Stimulated activated CD4-positive, alpha-beta T cell treated with anti-CD3 and anti-CD28 coated beads, Interleukin-4, amount 100 ng/mL, for 4 hours (primary cell): Measurements from ENCODE around the gene STAB2.

Experiments
- DNase-seq, 2 experiments: peaks; one replicate each; pipeline ENCODE4 v3.0.0-alpha.2; 2020

The STAB2 gene

DNA sequence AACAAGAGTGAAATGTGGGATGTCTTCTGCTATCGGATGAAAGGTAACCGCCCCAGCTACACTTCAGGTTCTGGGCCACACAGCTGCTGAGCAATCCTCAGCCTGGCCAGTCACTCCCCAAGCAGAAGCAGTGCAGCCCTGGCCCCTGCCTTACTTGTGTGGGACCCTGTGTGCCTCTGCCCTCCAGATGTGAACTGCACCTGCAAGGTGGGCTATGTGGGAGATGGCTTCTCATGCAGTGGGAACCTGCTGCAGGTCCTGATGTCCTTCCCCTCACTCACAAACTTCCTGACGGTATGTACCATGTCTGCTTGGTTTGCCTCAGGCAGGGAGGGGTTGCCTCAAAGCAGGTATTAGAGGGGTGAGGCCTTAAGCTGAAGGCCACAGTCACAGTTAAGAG lies 168.4 kb downstream of the STAB2 start:
- DNase-seq, result no peak

DNA sequence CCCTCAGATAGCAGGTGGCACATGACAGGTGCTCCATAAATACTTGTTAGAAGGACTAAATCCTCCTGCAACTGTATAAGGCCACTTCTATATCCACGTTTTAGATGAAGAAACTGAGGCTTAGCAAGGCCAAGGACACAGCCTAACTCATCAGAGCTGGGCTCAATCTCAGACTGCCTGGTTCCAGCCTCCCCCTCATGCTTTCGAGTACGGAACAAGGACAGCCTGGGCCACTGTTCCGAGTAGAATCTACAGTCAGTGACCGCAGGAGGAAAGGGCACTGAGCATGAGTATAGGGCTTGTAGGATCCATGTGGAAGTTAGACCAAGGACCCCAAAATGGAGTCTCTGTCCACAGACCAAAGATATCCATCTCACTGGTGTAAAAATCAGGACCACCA lies 169.4 kb downstream of the STAB2 start:
- DNase-seq, result no peak

DNA sequence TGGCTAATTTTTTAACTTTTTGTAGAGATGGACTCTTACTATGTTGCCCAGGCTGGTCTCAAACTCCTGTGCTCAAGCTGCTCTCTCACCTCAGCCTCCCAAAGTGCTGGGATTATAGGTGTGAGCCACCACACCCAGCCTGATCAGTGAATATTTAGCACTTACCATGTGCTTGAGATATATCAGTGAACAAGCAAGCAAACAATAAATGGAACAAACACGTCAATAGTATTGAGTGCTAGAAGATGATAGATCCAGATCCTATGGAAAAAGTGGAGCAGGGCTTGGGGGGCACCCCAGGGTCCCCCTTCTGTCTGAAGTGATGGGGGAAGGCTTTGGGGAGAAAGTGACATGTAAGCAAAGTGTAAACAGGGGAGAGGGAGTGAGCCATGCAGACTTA lies 170.2 kb downstream of the STAB2 start:
- DNase-seq, result no peak

DNA sequence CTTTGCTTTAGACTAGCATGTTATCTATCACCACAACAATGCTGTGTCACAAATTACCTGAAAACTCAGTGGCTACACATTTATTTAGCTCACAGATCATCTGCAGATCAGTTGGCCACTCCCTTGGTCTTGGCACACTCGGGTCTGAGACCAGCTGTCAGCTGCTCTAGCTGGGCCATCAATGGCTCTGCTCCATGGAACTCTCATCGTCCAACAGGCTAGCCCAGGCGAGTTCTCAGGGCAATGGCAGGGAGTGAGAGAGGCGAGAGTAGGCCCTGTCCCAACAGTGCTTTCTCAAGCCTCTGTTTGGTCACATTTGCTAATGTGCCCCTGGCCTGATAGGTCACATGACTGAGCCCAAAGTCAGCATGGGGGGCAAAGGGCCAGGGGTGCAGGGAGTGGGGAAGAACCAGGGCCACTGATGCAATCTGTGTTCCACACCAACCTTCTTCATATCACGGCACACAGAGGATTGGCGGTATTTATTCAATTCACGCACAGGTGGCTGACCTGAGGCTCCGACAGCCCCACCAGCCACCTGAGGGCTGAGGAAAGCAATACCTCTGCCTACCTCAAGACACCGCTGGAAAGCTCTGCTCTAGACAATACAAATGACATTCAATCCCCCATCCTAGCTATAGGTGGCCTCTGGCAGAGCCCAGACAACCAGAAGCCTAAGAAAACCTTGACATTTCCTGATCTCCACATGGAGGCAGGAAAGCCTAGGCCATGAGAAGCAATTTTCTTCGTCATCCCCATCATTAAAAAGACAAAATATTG lies 171.4 kb downstream of the STAB2 start:
- DNase-seq, result no peak

DNA sequence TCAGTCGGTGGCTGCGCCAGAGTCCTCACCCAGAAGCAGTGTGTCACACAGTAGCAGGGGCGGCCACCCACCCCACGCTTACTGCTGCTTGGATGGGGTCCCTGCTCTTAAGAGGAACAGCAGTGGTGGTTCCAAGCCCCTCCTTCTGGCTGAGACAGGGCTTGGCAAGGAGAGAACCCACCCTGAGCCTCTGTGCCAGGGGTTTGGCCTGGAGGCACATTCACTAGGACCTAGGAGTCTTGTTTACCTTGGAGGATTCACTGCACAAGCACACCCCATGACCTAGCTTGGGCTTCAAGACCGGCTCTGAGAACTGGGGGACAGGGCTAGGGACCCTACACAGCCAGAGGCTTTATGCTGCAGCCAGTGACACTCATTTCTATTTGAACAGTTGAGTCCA lies 175.4 kb downstream of the STAB2 start:
- DNase-seq, result no peak

DNA sequence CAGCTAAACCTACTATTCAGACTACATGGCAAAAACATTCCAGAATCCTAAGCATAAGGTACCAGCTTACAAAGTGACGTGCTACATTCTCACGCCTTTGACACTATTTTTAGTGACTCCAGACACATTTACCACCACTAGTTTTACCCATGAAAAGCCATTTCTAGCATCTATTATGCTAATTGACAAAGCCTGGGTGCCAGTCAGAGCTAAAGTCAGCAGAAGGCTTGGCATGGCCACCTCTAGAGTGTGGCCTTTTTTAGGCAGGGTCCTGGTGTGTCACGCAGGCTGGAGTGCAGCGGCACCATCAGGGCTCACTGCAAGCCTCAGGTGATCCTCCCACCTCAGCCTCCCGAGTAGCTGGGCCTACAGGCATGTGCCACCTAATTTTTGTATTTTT lies 178.2 kb downstream of the STAB2 start:
- DNase-seq, result no peak

DNA sequence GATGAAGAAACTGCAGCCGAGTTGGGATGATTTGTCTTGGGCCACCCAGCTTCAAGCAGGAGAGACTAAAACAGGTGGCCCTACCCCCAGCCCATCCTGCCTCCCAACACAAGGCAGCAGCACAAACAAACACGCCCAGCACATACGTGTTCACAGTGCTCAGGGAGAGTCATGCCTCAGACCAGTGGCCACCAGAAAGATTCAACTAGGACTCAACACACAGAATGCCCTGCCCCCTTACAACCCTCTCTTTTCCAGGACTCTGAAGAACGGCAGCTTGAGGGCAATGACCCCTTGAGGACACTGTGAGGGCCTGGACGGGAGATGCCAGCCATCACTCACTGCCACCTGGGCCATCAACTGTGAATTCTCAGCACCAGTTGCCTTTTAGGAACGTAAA lies 179.0 kb downstream of the STAB2 start:
- no peak for DNase-seq

DNA sequence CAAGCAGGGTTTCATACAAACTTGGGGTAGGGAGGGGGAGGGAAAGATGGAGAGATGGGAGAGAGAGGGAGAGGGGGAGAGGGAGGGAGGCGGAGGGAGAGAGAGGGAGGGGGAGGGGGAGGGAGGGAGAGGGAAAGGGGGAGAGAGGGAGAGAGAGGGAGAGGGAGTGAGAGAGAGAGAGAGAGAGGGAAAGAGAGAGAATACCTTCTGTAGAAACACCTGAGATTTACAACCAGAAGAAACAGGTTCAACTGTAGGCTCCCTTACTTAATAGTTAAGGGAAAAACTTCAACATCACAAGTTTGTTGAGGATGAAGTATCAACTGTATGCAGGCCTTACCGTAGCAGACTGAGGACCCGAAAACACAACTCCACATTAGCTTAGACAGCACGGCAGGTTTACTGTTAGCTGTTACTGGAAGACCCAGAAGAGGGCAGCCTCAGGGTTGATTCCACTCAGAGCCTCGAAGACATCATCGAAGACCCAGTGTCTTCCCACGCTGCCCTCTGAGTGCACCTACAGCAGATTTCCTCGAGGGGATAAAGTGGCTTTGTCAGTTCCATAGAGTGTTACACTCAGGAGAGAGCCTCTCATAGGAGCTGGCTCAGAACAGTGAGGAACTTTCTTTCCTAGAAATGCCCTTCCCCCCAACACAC lies 181.5 kb downstream of the STAB2 start:
- no peak for DNase-seq

DNA sequence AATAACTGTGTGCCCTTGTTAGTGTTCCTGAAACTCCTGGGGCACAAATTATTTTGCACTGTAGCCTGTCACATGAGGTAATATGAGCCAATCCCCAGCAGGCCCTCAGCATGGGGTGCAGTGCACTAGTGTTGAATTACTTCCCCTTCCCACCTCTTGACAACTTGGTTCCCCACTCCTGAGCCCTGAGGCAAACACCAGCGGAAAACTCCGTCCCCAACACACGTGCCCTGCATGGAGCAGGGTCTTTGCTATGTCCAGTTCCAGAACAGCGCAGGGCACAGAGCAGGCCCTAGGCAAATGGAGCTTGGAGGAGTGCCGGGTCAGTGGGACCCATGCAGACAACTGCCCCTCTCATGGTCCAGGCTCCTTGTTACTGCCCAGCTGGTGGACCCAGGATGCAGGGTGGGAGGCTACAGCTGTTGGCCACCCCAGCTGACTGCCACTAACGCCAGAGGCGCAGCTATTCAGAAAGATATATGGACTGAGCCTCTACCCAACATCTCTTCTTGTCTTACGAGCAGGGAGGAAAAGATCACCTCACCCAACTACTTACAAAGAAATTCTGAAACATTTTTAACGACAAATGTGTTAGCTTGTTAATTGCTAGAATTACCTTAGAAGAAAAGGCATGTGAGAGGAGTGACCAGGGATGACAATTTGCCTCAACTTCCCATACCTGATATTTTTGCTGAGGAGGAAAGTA lies 182.3 kb downstream of the STAB2 start:
- DNase-seq, result no peak

DNA sequence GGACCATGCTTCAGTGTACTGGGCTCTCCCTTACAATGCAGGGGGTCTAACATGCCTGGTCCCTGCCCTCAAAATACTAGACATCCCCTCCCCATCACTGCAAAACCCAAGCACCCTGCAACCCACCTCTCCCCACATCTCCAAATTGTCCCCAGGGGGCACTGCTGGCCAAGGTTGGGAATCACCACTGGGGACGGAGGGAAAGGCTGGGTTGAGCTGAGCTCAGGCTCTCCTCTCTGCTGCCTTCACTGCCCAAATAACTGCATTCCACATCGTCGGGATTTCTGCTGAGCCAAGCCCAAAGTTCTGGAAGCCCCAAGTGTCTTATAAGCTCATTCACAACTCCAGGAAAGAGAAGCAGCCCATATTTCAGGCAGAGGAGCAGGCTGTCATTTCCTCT lies 184.4 kb downstream of the STAB2 start:
- DNase-seq, result no peak

DNA sequence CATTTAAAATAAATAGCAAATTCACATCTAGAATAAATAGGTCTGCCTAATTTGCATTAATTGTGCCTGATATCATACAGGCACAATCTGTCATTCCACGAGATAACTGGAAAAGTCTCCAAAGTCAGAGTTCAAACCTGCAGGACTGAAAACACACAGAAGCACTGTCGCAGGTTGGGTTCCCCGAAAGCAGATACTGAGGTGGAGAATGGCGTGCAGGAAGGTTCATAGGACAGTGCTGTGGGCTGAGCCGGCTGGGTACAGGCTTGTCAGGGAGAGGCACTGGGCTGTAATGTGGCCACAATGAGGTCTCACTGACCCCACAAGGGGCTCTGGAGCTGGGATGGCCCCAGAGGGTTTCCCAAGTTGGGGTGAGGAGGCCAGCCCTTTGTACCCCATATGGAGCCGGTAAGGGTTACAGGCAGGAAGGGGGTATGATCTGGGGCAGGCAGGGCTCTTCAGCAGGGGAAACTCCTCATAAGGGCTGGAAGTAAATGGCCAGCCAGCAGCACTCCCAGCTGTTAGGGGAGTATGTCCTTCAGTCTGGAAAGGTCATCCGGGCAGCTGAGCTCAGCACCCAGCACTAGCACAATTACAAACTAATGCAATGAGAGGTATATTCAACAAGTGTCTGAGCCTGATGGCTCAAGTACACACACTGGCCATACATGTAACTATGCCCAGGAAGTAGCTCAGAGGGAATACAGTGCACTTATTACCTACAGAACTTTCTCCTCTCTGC lies 185.5 kb downstream of the STAB2 start:
- no peak for DNase-seq

DNA sequence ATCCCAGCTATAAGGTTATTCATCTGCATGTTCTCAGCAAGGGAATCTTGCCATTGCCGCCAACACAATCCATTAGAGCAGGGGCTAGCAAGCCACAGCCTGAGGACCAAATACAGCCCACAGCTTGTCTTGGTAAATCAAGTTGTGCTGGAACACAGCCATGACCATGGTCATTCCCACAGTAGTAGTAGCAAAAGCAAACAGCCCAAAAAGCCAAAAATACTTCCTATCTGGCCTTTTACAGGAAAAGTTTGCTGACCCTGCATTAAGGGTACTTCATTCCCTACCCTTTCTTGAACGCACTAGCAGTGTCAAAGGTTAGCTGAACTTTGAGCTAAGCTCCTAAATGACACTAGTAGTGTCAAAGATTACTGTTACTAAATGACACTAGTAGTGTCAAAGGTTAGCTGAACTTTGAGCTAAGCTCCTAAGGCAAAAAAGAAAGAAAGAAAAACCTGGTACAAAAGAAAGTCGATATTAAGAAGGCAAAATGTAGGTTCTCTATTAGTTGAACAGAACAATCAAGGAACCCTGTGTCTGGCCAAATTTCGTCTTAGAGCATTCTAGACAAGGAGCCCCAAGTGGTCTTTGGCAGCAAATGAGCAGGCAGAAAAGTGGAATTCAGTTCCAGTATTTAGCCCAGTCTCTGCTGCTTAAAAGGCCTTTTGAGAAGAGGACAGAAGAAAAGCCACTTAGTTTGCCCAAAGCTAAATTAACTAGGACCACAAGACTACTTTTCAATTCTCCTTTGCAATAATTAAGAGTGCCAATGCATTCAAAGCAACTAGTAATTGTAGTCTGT lies 186.2 kb downstream of the STAB2 start:
- DNase-seq, result no peak

DNA sequence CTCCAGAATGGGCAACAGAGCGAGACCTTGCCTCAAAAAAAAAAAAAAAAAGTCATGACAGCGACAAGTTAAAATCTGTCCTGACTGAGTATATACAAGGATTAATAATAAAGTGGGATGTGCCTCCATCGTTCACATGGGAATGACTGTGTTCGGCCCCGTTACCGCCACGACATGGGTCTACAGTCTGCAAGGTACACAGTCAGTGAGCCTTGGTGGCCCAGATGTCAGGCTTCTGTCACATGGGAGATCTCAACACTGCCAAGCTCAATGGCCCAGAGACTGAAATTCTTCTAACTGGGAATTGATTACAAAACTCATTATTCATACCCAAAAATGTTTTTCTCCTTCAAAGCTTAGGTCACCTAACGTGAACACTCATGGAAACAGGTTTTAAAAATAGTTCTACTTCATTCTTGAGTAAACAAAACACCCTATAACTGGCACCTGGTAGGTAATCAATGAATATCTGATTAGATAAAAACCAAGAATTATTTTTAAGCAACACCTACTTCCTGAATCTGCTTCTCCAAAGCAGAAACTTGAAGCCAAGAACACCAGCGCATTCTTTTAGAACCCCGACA lies 188.0 kb downstream of the STAB2 start:
- DNase-seq, result no peak

DNA sequence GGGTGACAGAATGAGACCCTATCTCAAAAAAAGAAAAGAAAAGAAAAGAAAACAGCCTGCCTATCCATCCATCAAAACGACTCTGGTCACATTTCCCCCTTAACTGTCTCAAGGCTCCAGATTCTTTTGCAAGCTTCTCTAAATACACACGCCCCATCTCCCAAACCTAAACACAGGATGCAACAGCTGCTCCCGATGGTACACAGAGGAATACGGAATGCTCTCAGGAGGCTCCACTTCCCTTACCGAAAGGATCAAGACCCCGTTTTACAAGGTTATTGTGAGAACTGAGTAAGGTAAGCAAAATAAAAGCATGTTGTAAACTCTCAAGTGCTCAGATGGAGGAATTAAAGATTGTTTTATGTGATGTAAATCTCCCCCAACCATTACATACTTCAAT lies 191.7 kb downstream of the STAB2 start:
- DNase-seq, result no peak

DNA sequence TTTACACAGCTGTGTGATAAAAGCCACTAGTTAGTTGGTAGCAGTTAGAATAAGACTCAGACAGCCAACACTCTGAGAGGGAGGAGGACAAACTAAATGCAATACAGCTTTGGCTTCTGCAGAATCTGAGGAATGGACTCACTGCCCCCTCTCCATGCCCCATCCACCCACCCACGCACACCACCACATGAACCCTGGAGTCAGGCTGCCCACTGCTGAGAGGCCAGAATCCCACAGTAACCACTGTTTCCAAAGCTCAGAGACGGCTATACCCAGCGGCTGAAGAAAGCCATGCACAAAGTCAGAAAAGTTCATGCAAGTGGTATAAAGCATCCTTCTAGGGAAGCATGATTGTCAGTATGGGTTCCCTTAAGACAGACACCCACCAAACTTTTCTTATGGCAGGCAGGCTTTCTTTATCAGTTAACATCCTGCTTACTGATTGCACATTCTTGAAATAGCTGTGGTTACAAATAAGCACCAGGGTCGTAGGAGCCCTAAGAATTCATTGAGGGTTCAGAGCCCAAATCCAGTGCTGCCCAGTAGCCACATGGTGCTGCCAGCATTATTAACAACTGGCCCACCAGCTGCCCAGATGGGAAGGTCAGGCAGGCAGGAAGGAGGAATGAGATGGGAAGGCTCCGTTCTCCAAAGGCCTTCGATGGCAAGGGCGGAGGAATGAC lies 192.5 kb downstream of the STAB2 start:
- no peak for DNase-seq

DNA sequence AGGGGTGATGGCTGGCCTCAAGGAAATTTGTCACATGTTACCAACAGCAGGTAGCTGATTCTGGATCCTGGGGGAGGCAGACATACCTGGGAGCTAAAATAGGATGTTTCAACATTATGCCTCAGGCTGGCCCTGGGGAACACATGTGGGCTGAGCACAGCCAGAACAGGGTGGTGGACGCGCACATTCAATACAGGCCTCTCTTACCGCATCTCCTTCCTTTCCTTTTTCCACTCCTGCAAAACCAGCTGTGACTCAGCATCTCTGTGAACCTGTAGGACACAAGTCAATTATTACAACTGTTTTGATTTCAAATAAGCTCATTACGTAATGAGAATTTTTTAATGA lies 193.0 kb downstream of the STAB2 start:
- DNase-seq, result no peak

DNA sequence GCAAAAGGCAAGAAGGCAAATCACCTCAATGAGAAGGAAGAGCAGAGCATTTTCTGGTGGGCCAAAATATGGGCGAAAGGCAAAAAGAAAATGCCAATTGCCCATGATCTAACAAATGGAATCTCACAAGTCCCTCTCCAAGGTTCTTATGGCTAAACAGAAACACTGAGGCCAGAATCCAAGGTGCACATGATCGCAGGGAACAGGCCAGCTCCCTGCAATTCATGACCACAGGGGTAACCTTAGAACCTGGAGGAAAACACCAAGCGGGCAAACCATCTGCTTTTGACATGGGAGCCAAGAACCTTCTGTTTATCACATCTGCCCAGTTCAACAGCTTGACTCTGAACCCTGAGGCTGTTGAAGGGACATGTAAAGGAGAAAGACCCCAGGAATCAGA lies 193.9 kb downstream of the STAB2 start:
- DNase-seq, result no peak

DNA sequence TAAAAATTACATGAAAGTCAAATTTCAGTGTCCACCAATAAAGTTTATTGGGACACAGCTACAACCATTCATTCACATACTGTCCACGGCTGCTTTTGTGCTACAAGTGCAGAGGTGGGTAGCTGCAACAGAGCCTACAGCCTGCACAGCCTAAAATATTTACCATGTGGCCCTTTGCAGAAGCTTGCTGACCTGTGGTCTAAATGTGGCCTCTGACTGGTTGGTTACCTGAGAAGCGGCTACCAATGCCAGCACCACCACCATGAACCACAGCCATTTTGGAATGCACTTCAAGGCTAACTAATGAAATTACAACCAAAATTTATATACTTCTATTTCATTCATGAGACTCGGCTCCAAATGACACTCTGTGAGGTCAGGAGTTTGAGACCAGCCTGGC lies 195.3 kb downstream of the STAB2 start:
- DNase-seq, result no peak

DNA sequence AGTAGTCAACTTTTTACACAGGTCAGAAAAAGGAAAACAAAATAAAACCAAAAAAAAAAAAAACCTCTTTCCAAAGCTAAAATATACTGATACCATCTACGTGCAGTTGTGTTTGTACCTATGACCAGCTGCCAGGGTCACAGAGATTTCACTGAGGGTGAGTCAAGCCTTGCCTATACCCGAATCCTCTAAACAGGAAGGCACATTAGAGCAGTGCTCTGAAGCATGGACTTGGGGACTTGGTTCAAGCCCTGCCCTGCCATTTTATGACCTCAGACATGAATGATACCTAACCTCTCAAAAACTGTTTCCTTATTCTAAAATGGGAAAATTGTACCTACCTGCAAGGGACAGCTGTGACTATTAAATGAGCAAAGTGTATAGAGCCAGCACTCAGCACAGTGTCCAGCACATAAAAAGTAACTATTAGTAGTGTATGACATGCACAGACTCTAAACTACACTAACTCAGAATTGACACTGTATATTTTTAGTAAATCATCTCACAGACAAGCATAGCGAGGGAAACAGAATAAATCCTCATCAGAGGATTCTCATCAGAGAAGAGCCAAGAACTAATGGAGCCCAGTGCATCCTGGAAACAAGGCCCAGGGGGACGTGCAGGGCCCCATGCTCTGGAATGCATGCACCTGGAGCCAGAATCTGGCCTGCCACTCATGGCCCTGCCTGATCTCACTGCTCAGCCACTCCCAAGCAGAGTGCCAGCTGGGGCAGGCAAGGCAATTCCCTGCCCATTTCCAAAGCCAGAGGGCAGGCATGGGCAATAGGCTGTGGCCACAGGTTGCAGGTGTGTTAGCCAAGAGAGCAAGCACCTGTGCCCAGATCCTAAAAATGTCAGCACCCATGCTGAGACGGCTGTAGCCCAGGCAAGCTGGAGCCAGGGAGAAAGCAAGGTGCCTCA lies 196.9 kb downstream of the STAB2 start:
- no peak for DNase-seq

DNA sequence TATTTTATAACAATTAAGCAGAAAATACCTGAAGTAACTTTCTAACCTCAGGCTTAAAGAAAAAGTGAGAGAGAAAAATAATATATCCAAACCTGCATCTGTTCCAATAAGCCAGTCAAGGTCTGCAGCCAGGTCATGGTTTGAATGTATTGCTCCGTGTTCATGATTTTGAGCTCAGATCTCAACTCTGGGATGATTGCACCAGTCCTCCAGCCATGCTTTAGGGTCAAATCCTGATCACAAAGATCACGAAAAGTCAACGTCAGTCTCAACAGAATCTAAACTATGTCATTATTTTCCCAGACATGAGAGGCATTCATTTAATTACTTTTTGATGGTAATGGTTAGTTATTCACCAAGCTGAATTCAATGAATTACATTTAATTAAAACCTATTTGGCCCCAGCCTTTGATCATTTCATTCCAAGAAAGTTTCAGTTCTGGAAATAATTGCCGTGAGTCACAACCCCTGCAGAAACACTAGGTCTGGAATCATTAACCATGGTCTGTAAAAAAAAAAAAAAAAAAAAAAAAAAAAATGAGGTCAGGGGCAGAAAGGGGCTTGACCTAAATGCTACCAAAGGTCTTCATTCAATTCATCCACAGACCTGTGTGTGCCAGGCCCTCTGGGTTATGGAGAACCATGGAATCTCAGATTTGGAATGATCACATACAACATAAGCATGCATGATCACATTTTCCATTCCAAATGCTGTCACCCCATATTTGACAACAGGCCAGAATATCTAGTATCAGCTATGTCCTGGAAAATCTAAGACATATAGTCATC lies 198.4 kb downstream of the STAB2 start:
- DNase-seq, result no peak
